NCI-H2227 (cell line): ENCODE results near the gene SMAD6.

Experiments used
- DNase-seq: peaks from one replicate; lab custom pipeline; 2025; ENCODE audit not compliant: unreplicated experiment; lab: John Stamatoyannopoulos, UW

The SMAD6 gene

DNA sequence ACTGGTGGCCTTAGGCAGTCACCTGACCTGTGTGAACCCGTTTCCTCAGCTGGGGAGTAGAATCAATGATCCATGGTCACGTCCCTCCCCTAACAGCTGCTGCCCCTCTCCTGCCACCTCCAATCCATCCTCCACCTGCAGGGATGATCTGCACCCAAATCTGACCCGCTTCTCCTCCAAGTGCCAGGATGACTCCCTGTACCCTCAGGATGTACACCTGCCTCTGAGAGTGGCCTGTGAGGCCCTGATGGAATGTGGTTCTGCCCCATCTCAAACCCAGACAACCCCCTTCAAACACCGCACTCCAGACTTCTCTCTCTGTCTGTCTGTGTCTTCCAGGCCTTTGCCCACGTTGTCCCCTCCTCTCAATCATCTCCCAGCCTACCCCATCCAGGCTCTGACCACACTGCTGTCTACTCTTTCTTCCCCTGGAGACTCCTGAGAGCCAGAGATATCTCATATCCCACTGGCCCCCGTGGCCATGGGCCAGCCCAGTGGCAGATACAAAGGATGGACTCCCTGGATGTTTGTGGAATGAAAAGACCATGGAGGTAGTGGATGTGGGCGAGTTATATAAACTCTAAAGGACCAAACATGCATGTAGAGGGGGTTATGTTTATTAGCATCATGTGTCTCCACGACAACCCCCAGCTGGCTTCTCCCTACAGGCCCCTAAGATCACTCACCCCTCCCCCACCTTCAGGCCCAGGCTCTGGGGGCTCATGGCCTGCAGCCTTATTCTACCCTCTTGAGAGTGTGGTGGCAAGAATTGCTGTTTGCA is 84.9 kb downstream of the SMAD6 start:
- no peak for DNase-seq

DNA sequence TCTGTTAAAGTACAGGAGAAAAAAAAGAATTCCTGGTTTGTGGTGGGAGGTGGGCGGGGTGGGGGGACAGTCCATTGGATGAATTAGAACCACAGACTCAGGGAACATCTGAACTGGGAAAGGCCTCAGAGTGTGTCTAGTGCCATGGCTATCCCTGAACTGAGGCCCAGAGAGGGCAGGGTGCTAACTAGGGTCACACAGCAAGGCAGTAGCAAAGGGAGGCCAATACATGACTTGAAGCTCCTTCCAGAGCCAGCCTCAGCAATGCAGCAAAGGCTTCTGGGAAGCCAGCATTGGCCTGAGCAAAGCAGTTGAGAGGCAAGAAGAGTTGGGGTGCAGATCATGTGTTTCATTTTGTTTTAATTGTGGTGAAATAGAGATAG is 85.4 kb downstream of the SMAD6 start:
- DNase-seq: no peak

DNA sequence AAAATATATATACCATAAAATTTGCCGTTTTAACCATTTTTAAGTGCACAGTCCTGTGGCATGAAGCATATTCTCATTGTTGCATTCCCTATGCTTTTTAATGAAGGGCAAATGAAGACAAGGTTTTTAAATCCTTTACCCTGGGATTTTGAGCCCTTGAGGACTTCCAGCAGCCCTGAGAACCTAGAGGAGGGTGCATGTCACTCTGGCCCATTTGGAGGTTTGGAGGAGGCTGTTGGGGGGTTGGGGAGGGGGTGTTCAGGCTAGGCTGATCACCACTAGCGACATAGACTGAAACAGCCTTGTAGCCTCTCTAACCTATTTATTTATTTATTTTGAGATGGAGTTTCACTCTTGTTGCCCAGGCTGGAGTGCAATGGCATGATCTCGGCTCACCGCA is 86.0 kb downstream of the SMAD6 start:
- DNase-seq: no peak

GRCh38 chr15:66789029-66790025 is 87.3 kb downstream of the SMAD6 start:
- DNase-seq: no peak

DNA sequence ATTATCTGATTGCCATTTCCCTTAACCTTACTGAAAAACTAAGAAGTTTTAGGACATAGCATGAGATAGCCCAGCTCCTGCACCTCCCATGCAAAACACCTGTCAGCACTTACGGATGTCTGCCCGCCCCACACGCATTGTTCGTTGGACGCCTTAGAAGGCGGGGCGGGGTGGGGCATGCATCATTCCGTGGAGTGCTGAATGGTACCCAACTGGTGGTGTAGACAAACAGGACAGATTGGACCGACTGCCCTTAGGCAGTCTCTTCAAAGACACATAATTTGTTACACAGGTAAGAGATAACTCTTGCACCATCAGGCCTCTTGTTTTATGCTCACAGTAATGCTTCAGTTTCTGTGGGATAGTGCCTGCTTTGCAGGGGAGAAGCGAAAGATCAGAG is 93.8 kb downstream of the SMAD6 start:
- DNase-seq: no peak

GRCh38 chr15:66796343-66796742 is 94.3 kb downstream of the SMAD6 start:
- DNase-seq: no peak

DNA sequence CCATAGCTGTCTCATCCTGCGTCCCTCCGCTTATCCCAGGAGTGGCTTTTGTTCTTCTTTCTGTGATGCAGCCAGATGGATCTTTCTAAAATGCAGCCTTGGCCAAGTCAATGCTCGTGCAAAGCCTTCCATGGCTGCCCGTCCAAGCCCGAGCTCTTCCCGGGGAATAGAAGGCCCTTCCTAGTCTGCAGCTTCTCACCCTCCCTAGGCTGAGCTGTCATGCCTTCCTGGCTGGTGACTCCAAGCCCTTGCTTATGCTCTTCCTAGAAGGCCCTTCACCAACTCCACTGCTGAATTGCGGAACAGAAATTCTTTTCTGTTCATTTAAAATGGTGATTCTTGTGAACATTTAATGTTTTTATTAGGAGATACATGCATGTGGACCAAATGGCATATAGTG is 95.9 kb downstream of the SMAD6 start:
- DNase-seq: no peak

- DNase-seq: no peak
Measured at GRCh38 chr15:66798426-66799061, 96.5 kb downstream of the SMAD6 start.

GRCh38 chr15:66799242-66799641 is 97.2 kb downstream of the SMAD6 start:
- DNase-seq: no peak

DNA sequence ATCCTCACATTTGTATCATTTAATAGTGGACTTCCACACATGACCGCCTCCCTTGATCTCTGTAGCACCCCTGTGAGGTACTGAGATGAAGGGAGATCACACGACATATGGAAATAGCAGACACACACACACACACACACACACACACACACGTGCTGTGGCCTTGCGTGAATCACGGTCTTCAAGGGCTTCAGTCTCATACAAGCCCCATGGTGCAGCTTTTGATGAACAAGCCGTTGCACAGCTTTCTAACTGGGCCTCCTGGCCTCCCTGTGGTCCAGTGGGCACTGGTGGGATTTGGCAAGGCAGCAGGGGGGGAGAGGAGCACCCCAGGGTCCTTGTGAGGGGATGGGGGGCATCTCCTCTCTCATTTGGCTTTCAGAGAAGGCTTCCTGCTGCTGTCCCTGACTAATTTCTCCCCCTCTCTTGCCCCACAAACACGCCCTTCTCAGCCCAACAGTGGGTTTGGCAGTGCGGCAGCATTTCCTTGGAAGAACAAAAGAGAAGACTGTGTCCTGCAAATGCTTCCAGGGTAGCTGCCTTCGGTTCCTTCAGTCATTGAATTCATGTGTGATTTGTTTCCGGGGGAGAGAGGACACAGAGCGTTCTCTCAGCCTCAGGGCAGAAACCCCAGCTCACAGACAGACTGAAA is 98.7 kb downstream of the SMAD6 start:
- DNase-seq: no peak

DNA sequence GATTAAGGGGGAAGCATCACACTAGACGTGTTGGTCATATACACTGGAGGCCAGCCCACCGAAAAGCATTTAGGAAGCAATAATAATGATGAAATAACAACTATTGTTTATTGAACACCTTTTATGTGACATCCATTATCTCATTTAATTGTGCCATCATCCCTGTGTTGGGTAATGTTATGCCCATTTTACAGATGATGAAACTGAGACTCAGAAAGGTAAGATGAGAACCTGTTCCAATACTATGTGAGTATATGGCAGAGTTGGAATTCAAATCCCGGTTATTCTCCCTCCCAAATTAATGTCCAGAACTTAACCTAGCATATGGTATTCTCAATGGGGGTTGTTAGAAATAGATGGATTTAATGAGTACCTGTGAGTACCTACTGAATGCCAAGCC is 99.2 kb downstream of the SMAD6 start:
- DNase-seq: no peak

DNA sequence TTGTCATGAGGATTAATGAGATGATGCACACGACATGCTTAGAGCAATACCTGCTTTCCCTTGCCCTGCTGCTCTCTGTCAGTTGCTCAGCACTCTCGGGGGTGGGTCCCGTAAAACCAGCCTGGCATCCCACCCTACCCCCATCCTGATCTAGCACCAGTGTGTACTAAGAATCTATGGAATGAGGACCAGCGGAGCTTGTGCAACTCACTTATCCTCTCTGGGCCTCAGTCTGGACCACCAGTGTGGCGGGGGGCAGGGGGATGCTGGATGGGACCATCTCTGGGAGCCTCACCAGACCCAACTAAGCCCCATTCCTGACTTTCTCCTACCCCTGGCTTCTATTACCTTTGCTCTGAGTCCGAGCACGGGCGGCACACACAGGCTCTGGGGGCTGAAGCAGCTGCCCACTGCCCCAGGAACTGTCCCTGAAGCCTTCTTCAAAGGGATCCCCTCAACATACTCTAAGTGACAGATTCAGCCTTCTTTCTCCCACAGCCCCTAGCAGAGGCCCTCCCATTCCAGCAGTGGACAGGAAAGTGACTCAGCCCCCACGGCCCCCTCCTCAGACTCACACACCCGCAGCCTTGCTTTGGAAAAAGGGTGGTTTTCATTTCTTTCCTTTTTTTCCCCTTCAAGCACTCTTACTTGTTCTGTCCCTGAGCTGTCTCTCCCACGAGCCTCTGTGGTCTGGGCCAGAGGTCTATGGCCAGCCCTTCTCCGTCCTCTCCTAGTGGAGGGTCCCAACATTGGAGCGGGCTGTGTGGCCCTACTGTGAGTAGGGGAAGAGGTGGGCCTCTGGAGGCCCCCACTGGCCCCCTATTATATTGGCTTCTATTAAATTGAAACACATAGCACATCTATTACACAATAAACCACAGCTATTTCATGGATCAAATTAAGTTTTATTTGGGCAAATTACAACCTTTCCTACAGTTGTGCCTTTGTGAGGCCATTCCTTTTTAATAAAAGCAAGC is 100.3 kb downstream of the SMAD6 start:
- DNase-seq: no peak

DNA sequence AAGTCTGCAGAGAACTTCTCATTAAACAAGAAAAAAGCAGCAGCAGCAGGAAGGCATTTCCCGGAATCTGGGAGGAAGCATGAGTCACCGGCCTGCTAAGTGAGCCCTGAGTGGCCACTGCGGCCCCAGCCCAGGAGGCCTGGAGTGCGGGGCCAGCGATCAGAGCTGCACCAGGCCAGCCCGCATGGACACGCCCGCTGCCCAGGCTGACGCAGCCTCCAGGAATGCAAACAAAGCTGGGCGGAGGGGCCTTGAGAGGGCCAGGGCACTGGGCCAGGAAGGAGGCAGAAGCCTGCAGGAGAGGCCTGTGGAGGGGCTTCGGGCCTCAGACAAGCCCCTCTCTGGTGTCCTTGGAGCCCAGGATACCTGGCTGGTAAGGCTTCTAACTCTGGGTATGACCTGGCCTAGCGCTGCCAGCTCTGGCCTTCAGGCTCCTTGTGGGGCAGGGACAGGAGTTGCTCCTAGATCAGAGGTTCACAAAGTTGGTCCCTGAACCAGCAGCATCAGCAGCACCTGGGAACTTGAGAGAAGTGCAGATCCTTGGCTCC is 101.2 kb downstream of the SMAD6 start:
- peak; percentile 59 for DNase-seq

DNA sequence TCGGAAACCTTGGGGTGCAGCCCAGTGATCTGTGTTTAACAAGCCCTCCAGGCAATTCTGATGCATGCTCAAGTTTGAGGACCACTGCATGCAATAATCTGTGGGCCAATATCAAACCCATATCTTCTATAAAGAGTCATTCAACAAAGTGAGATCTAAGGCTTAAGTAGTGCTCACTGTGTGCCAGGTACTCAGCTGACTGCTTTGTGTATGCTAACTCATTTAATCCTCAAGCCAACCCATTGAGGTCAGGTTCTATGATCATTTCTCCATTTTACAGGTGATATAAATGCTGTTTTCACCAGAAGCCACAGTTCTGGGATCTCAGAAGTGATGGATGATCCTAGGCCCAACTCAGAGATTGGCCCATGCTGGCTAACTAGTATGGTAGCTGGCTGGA is 101.7 kb downstream of the SMAD6 start:
- no peak for DNase-seq

GRCh38 chr15:66805202-66805885 is 103.3 kb downstream of the SMAD6 start:
- no peak for DNase-seq

GRCh38 chr15:66808181-66808824 is 106.3 kb downstream of the SMAD6 start:
- no peak for DNase-seq

DNA sequence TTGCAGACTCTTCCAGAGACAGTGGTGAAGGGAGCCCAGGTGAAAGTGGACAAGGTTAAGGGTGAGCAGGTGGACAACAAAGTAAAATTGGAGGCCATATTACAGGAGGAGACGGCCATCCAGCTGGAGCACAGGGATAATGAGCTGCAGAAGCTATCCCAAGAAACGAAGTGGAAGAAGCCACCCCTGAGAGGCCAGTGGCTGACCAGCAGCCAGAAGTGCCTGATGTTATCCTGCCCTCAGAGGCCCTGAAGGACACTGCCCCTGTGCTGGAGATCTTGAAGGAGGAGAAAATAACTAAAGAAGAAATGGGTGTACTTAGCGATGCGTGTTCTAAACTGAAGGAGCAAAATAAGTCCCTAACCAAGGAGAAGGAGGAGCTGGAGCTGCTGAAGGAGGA is 107.6 kb downstream of the SMAD6 start:
- no peak for DNase-seq

DNA sequence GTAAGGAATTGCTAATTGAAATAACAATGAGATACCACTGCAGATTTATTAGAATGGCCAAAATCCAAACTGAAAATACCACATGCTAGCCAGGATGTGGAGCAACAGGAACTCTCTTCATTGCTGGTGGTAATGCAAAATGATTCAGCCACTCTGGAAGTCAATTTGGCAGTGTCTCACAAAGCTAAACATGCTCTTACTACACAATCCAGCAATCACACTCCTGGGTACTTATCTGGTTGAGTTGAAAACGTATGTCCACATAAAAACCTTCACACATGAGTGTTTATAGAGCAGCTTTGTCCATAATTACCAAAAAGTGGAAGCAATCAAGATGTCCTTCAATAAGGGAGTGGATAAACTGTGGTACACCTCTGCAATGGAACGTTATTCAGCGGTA is 113.3 kb downstream of the SMAD6 start:
- no peak for DNase-seq

DNA sequence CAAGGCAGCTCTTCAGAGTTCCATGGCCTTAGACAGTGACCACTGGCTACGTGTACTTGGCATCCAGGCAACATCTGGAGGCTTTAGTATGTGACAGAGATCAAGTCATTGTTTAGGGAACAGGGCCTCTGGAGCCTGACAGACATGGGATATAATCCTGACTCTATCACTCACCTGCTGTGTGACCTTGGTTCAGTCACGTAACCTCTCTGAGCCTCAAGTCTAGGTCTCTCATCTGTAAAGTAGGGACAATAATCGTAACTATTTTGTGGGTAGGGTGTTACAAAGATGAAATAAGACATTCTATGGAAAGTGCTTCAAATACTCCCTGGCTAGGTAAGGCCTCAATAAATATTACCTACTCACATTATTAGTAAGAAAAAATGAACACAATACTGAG is 114.2 kb downstream of the SMAD6 start:
- no peak for DNase-seq
